Stimulated activated CD8-positive, alpha-beta memory T cell treated with anti-CD3 and anti-CD28 coated beads, Interleukin-12 subunit alpha, Interleukin-12 subunit beta, amount 100 ng/mL, for 1 hour (primary cell): Measurements from ENCODE around the gene MYO1C.
"Not testable (repeated sequence)": the region's sequence is repeated elsewhere in the genome, so short reads cannot be mapped to it uniquely, and the experiment has no call there.

ENCODE experiments used
- DNase-seq: peaks from one replicate; pipeline ENCODE4 v3.0.0-alpha.2; 2020; ENCODE audit warnings: low read depth

Gene MYO1C

GRCh38 chr17:1423456-1424135 is 68.9 kb downstream of the MYO1C start:
- no peak for DNase-seq

- DNase-seq = no peak
Measured at GRCh38 chr17:1422885-1423284, 69.6 kb downstream of the MYO1C start.

DNA sequence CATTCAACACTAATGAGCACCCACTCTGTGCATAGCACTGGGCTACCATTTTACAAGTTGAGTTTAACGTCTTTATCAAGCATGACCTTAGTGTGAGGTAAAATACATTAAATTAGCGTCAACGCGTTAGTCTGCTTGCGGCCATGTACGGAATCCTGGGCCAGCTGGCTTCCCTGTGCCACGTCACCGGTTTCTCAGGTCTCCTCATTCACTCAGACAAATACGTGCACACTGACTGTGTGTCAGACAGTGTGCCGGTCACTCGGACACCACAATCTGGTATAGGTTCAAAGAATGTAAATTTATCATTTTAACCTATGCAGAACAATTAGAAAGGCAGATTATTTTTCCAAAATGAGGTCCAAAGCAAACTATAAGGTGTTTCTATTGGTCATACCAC is 71.0 kb downstream of the MYO1C start:
- DNase-seq = no peak

- DNase-seq = no peak
Measured at GRCh38 chr17:1420981-1421380, 71.5 kb downstream of the MYO1C start.

DNA sequence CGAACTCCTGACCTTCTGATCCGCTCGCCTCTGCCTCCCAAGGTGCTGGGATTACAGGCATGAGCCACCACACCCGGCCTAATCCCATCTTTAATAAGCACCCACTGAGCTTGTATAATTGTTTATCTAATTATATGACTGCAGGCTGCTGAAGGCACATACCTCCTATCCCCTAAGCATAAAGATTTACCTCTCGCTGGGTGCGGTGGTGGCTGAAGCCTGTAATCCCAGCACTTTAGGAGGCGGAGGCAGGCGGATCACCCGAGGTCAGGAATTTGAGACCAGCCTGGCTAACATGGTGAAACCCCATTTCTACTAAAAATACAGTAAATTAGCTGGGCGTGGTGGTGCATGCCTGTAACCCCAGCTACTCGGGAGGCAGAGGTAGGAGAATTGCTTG is 72.3 kb downstream of the MYO1C start:
- DNase-seq = no peak

GRCh38 chr17:1418476-1418875 is 74.0 kb downstream of the MYO1C start:
- DNase-seq = not testable (repeated sequence)

DNA sequence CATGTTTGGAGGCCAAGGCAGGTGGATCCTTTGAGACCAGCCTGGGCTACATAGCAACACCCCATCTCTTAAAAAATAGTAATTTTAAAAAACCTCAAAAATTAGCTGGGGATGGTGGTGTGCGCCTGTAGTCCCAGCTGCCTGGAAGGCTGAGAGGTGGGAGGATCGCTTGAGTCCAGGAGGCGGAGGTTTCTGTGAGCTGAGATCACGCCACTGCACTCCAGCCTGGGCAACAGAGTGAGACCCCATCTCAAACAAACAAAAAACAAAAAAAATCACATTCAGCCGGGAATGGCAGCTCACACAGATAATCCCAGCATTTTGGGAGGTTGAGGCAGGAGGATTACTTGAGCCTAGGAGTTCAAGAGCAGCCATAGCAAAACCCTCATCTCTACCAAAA is 76.1 kb downstream of the MYO1C start:
- no peak for DNase-seq

GRCh38 chr17:1414634-1415033 is 77.9 kb downstream of the MYO1C start:
- DNase-seq = no peak
